Measurements from ENCODE around the gene USP25. TPM values are rescaled to one million over a fixed set of nuclear protein-coding genes. Genes with fewer than 3 reads are reported as not detected.

USP25 gene
- total RNA-seq, 1 donor from 2014 or later, result 29.2 TPM

GRCh38 chr21:15870819-15871218, 141.0 kb downstream of the USP25 start:
- H3K4me3 ChIP-seq, result no peak overlapping the region
- peaks cover 18 to 40% of the 10 kb centered on the region in 2 donors for H3K36me3 ChIP-seq
- no peaks in the 10 kb centered on the region for H3K4me1 ChIP-seq
- no peaks in the 10 kb centered on the region for H3K9me3 ChIP-seq
- H3K27ac ChIP-seq, result no peak overlapping the region
- intact Hi-C loops (cut with DNase I), result no loop called here
- DNase-seq (ENCODE audit: low spot score in 2 of 2), result no peak
- no peaks in the 10 kb centered on the region for H3K27me3 ChIP-seq
- no peak for TF ChIP-seq CTCF (IDR thresholded peaks at IDR 0.05)

GRCh38 chr21:15872236-15872635, 142.5 kb downstream of the USP25 start:
- H3K9me3 ChIP-seq, result no peaks in the 10 kb centered on the region
- intact Hi-C loops (cut with DNase I), result no loop called here
- no peak for TF ChIP-seq CTCF (IDR thresholded peaks at IDR 0.05)
- no peak overlapping the region for H3K27ac ChIP-seq
- H3K4me1 ChIP-seq, result no peaks in the 10 kb centered on the region
- DNase-seq (ENCODE audit: low spot score in 2 of 2), result no peak
- no peaks in the 10 kb centered on the region for H3K27me3 ChIP-seq
- no peak overlapping the region for H3K4me3 ChIP-seq
- H3K36me3 ChIP-seq, result peaks cover 10 to 53% of the 10 kb centered on the region in 2 donors

GRCh38 chr21:15874615-15875014, 144.8 kb downstream of the USP25 start:
- Histone ChIP-seq H3K9me3 (no peaks in the 10 kb centered on the region), H3K27ac (no peak overlapping the region), H3K4me1 (no peaks in the 10 kb centered on the region), H3K27me3 (no peaks in the 10 kb centered on the region), H3K4me3 (no peak overlapping the region), H3K36me3 (peaks cover 10 to 56% of the 10 kb centered on the region in 2 donors)
- intact Hi-C loops (cut with DNase I), result no loop called here
- TF ChIP-seq CTCF (IDR thresholded peaks at IDR 0.05), result no peak
- DNase-seq (ENCODE audit: low spot score in 2 of 2), result no peak

GRCh38 chr21:15875286-15875685, 145.5 kb downstream of the USP25 start:
- Histone ChIP-seq H3K4me3 (no peak overlapping the region), H3K9me3 (peaks cover 0 to 1% of the 10 kb centered on the region in 2 donors), H3K4me1 (no peaks in the 10 kb centered on the region), H3K36me3 (peaks cover 14 to 60% of the 10 kb centered on the region in 2 donors), H3K27ac (no peak overlapping the region), H3K27me3 (no peaks in the 10 kb centered on the region)
- DNase-seq (ENCODE audit: low spot score in 2 of 2), result no peak
- intact Hi-C loops (cut with DNase I), result no loop called here
- TF ChIP-seq CTCF (IDR thresholded peaks at IDR 0.05), result no peak

GRCh38 chr21:15893902-15894301, 164.1 kb downstream of the USP25 start:
- TF ChIP-seq CTCF (IDR thresholded peaks at IDR 0.05), result no peak
- Histone ChIP-seq H3K27ac (no peak overlapping the region), H3K4me1 (peaks cover 0 to 6% of the 10 kb centered on the region in 2 donors), H3K9me3 (peaks cover 0 to 7% of the 10 kb centered on the region in 2 donors), H3K27me3 (no peaks in the 10 kb centered on the region), H3K36me3 (no peaks in the 10 kb centered on the region), H3K4me3 (no peak overlapping the region)
- DNase-seq (ENCODE audit: low spot score in 2 of 2), result no peak
- intact Hi-C loops (cut with DNase I), result loop anchor here (5.0 kb wide), 1 partner anchor 438 kb away; no protein-coding TSS in a partner anchor

GRCh38 chr21:15894596-15894995, 164.8 kb downstream of the USP25 start:
- no peaks in the 10 kb centered on the region for H3K27me3 ChIP-seq
- H3K27ac ChIP-seq, result no peak overlapping the region
- intact Hi-C loops (cut with DNase I), result loop anchor here (5.0 kb wide), 1 partner anchor 438 kb away; no protein-coding TSS in a partner anchor

More at GRCh38 chr21:15894596-15894995, 164.8 kb downstream of the USP25 start:
- Histone ChIP-seq H3K36me3 (no peaks in the 10 kb centered on the region), H3K4me1 (peaks cover 0 to 6% of the 10 kb centered on the region in 2 donors), H3K9me3 (peaks cover 0 to 9% of the 10 kb centered on the region in 2 donors), H3K4me3 (no peak overlapping the region)
- TF ChIP-seq CTCF (IDR thresholded peaks at IDR 0.05), result peak in 2 of 3 experiments; percentile 22 to 42
- no peak for DNase-seq (ENCODE audit: low spot score in 2 of 2)

Data from ascending aorta (tissue), 2 donors.